ENCODE results near the gene BORCS5.
"Not testable (repeated sequence)": the region's sequence is repeated elsewhere in the genome, so short reads cannot be mapped to it uniquely, and the experiment has no call there.

BORCS5 gene

DNA sequence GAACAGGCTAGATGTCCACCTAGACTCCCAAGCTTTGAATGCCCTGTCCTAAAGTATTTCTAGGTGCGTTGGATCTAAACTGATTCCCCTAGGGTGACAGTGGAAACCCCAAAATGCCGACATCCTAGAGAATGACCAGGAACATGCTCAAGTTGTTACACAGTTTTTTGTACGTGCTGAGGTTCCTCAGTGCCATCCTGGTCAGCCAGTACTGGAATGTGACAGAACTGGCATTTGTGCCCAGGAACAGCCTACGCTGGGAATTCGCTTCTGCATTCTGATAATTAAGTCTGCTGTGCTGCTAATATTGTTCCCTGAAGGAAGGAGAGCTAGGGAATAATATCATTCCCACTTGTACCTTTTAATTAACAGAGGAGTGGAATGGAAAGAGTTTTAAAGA, 40.3 kb downstream of the BORCS5 start:
- no peak for DNase-seq

DNA sequence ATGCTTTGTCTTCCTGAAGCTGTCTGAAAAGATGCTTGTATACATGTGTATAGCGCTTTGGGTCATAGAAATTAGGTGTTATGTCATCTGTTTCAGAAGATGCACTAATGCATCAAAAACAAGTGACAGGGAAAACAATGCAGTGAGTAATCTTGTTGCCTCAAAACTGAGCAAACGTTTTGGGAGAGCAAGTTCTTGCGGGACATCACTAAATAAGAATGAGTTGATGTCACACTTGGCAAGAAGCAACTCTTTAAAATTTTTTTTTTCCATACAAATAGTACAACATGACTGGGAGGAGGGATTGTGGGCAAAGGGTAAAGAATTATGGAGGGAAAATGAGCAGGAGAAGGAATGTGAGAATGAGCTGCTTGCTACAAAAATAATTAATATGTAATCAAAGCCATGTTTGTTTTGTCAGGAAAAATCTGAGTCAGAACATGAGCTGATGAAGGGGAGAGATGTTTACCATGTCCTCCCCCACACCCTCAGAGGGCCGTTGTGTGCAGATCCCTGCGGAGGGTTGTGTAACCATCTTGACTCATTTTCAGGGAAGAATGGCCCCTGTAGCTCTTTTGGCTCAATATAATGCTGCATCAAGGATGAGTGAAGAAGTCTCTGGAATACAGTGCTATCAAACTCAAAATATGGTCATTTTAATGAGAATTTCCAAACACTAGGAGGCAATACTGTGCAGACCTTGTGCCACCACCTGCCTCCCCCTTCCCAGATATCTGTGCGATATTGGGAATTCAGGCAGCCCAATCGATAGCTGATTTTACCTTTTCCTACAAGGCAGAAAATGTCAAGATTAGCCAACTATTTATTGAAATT, 41.4 kb downstream of the BORCS5 start:
- DNase-seq = peak; percentile 41

DNA sequence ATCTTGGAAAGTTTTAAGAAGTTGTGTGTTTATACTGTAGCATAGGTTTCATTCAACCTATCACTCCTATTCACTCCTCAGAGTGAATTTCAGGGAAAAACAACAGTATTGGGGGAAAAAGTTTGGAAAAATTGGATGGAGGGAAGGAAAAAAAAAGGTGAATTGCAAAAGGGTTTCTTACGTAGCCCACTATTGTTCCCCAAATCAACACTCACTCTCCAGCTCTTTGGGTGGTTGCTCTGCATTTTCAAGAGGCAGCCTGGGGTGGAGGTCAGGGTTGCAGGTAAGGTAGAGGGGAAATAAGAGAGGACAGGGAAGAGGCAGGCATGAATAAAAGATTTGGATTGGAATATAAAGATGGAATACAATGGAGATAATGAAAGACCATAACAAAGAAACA, 42.3 kb downstream of the BORCS5 start:
- no peak for DNase-seq

DNA sequence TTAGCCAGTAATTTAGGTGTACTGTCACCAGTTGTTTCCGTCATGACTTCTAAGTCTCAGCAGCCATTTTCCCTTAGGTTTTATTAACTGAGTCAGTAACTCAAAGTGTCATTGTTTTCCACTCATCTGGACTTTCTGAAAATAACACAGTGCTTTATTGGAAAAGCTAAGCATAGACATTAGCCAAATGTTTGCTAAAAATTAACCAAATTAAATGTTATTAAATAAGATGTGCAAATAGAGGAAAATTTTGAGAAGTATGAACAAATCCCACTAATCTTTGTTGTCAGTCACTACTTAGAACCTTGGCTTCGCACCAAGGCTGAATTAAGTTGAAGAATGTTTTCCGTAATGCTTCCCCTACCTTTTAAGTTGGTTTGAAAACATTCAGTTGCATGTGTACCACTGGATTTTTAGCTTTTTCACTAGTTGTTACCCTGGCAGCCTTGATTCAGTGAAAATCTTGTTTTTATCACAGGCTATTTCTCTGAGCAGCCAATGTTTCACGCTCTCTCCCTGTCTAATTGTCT, 43.0 kb downstream of the BORCS5 start:
- no peak for DNase-seq

DNA sequence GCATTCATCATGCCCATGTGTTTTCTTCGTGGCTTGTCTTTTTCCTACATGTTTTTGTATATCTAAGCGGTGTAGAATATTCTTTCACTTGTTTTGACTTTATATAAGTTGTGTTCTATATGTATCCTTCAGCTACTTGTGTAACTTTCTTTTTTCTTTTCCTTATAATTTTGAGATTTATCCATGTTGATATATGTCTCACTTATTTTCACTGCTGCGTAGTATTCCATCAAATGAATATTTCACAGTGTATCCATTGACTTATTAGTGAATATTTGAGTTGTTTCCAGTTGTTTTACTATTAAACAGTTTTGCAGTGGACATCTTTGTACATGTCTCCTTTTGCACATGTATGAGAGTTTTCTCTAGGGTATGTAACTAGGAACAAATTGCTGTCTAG, 43.9 kb downstream of the BORCS5 start:
- DNase-seq = no peak

DNA sequence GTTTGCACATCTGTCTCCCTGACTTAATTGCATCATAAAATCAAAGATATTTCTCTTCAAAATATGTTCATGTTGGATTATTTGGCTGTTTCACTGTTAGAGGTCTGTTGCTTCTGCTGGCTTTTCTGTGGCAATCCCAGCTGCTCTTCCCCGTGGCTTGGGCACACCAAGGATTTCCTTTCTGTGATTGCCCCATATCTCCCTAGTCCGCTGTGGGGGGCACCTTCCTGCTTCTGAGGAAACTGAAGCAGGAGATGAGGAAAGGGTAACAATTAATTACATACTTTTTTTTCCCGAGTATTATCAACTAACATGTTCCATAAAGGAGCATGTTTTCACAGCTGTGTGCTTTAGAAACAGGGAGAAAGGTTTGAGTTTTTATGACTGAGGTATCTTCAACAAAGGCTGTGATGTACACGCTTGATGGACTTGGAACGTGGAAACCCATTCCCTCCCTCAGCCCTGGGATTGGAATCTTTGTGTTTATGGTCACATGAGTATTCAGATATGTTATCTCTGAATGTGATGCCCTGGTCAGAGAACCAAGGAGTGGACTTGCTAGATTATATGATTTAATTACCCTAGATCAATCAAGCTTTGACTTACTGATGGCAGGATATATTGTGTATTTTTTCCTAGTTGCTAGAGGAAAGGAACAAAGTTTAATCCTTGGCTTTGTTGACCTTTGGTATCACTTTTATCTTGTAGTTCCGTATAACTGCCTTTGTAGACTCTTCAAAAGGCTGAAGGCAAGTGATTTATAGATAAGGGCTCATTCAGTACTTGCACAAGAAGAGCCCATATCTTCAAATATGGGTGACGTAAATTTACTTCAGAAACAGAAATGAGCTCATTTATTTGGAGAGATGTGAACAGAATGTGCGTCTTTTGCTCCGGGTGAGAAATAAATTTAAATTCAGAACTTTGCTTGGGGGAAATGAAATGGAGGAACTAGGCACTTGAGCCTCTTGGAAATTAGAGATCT, 46.7 kb downstream of the BORCS5 start:
- no peak for DNase-seq

DNA sequence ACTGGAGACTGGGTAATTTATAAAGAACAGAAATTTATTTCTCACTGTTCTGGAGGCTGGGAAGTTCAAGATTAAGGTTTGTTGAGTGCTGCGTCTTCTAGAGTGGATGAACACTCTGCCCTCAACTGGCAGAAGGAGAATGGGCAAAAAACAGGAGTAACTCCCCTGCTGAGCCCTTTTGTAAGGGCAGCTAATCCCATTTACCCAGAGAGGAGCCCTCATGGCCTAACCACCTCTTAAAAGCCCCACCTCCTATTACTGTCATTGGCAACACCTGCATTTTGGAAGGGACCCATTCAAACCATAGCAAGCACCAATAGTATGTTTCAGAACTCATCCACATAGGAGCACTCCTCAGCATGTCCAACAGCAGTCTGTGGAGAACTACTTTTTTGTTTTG, 47.4 kb downstream of the BORCS5 start:
- no peak for DNase-seq

DNA sequence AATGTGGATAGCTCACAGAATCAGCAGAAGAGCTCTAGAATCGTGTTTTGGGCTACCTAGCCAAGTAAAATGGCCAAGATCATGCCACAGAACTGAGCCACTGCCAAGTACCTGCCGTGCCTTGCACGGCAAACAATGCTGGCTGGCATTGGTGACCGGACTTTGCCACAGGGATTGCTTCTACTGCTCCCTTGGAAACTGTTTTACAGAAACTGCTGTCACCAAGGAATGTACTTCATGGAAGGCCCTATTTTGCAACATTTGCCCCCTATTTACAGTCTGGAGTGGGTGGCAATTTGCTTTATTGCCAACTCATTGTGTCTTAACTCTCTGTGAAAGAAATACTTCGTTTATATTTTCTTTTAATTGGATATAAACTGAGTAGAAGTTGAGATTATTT, 49.0 kb downstream of the BORCS5 start:
- DNase-seq = no peak

DNA sequence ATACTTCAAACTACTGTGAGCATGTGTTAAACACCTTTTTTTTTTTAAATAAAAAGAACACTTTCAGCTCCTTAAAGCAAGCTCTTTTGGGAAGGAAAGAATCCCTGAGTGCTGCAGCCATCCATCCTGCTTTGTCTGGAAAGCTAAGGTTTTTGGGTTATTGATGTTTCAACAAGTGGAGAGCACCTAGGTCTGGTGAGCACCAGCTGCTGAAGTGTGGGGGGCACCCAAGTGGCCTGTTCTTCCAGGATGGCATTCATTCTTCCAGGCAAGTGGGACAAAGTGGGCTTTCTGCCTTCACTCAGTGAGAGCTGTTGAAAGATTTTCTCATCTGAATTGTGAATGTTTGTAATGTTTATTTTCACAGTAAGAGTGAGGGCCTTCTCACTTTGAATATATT, 49.9 kb downstream of the BORCS5 start:
- DNase-seq = no peak

DNA sequence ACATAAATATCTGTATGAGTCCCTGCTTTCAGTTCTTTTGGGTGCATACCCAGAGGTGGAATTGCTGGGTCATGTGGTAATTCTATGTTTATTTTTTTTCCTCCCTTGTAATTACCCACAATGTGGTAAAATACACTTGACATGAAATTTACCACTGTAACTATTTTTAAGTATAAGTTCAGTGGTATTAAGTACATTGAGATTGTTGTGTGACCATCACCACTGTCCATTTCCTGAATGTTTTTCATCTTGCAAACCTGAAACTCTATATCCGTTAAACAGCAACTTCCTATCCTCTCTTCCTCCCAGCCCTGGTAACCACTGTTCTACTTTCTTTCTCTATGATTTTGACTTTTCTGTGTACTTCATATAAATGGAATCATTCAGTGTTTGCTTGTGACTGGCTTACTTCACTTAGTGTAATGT, 51.4 kb downstream of the BORCS5 start:
- DNase-seq = no peak

DNA sequence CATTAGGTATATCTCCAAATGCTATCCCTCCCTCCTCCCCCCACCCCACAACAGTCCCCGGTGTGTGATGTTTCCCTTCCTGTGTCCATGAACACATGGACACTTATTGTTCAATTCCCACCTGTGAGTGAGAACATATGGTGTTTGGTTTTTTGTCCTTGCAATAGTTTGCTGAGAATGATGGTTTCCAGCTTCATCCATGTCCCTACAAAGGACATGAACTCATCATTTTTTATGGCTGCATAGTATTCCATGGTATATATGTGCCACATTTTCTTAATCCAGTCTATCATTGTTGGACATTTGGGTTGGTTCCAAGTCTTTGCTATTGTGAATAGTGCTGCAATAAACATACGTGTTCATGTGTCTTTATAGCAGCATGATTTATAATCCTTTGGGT, 52.5 kb downstream of the BORCS5 start:
- DNase-seq = not testable (repeated sequence)

DNA sequence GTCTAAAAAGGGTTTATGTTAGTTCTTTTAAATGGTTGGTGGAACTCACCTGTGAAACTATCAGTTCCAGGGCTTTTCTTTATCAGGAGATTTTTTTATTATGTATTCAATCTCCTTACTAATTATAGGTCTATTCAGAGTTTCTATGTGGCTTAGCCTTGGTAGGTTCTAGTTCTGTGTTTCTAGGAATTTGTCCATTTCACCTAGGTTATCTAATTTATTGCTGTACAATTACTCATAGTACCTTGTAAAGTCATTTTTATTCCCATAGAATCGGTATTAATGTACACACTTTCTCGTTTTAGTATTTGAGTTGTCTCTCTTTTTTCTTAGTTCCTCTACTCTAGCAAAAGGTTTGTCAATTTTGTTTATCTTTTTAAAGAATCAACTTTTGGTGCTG, 59.0 kb downstream of the BORCS5 start:
- DNase-seq = no peak

DNA sequence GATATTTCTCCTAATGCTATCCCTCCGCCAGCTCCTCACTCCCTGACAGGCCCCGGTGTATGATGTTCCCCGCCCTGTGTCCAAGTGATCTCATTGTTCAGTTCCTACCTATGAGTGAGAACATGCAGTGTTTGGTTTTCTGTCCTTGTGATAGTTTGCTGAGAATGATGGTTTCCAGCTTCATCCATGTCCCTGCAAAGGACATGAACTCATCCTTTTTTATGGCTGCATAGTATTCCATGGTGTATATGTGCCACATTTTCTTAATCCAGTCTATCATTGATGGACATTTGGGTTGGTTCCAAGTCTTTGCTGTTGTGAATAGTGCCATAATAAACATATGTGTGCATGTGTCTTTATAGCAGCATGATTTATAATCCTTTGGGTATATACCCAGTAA, 62.3 kb downstream of the BORCS5 start:
- DNase-seq = not testable (repeated sequence)

DNA sequence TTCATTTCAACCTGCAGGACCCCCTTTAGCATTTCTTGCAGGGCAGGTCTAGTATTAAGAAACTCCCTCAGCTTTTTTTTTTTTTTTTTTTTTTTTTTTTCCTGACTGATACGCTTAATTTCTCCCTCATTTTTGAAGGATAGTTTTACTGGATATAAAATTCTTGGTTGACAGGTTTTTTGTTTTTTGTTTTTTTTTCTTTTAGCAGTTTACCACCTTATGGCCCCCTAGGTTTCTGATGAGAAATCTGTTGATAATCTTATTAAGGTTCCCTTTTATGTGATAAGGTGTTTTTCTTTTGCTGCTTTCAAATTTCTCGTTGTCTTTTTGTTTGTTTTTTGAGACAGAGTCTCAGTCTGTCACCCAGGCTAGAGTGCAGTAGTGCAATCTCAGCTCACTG, 66.5 kb downstream of the BORCS5 start:
- DNase-seq = no peak

DNA sequence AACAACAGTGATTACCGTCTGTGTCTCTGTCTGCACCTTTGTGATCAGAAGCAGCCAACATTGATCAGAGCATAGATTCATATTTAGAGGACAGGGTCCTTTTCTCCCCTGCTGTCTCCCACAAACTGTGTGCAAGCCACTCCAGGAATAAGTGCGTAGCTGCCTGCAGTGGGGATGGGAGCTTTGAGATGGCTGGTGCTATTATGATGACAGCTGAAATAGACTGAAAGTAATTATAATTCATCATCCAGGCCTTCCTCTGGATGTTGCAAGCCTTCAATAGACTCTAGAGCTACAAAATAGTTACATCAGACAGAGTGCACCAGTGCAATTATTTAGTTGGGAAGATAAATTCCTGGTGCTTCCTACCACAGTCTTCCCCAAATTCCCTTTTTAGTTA, 68.1 kb downstream of the BORCS5 start:
- no peak for DNase-seq

DNA sequence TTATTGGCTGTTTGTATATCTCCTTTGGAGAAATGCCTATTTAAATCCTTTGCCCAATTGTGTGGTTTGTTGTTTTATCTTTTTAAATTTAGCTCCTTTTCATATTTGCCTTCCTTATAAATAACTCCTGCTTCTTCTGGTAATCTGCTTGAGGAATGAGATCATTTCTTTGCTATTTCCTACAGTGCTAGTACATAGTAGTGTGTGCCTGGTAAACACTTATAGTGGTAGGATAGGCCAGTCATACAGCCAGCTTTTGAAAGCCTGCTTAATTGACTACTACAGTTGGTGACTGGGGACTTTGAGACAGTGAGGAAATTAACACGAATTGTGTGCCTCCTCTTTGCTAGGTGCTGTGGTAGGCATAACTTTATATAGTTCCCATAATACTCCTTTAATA, 68.7 kb downstream of the BORCS5 start:
- no peak for DNase-seq

DNA sequence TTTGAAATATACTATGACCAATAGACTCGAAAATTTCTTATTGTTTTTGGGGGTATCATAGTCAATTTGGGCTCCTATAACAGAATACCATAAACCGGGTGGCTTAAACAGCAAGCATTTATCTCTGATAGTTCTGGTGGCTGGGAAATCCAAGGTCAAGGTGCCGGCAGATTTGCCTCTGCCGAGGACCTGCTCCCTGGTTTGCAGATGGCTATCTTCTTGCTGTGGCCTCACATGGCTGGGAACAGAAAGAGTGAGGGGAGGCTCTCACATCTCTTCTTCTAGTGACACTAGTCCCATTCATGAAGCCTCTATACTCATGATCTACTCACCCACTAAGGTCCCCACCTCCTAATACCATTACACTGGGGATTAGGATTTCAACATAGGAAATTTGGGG, 70.7 kb downstream of the BORCS5 start:
- DNase-seq = no peak

DNA sequence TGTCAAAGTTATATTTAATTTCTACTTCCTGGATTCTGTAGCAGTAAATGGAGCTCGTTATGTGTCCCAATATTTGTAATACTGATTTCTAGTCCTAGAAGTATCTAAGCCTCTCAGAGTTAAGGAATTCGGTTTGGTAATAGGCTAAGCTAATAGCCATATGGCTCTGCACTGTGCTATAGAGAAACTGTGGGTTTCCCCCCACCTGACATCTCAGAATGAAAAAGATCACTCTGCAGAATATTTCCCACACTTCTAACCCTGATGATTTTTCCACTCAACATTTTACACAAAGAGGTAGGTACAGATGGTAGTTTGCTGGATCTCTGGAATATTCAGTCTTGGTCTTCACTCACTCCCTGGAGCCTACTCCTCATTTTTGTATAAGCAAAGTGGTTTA, 71.2 kb downstream of the BORCS5 start:
- DNase-seq = no peak

DNA sequence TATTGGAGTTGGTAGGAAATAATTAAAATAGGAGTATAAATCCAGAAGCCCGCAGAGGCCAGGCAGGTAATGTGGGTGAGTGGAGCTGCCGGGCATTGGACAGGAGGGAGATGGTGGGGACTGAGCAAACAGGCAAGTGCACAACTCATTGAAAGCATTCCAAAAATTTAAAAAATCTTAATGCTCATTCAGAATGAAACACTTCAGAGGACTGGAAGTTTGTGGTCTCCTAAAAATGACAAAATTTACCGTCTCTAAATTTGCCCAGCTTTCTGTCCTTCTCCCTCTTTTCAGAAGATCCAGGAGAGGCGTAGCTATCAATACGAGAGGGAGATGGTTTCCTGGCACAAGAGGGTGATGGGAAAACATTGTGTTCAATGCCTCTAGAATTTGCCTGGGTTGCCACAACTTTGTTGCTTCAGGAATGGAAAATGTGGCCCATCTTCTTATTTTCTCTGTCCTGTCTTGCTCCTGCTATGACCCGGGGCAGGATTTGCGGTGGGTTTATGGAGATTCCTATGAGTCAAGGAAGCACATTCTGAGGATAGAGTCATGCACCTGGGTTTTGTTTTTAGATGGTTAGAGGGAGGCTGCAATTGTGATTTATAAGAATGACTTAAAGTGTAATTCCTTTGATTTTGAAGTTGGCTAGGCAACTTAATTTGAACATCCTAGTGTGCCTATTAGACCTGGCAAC, 72.2 kb downstream of the BORCS5 start:
- DNase-seq = no peak

DNA sequence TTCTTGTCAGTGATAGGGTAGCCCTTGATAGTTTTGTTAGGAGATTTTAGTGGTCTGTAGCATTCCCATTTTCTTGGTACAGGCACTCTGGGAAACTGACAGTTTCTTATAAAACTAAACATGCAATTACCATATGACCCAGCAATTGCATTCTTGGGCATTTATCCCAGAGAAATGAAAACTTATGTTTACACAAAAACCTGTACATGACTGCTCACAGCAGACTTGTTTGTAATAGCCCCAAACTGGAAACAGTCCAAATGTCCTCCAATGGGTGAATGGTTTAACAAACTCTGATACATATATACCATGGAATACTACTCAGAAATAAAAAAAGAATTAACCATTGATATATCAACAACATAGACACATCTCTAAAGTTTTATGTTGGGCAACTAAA, 75.5 kb downstream of the BORCS5 start:
- DNase-seq = no peak

DNA sequence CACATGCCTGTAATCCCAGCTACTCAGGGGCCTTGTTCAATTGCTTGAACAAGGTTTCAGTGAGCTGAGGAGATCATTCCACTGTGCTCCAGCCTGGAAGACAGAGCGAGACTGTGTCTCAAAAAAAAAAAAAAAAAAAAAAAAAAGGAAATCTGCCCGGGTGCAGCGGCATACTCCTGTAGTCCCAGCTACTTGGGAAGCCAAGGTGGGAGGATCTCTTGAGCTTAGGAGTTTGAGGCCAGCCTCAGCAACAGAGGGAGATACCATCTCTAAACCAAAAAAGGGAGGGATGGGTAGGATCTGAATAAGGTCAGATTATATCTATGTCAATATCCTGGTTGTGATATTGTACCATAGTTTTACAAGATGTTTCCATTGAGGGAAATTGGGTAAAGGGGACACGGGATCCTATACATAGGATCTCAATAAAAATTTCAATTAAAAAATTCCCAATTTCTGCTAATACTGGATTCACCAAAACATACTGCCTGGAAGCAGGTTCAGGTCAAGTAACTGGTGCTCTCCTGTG, 76.4 kb downstream of the BORCS5 start:
- no peak for DNase-seq

DNA sequence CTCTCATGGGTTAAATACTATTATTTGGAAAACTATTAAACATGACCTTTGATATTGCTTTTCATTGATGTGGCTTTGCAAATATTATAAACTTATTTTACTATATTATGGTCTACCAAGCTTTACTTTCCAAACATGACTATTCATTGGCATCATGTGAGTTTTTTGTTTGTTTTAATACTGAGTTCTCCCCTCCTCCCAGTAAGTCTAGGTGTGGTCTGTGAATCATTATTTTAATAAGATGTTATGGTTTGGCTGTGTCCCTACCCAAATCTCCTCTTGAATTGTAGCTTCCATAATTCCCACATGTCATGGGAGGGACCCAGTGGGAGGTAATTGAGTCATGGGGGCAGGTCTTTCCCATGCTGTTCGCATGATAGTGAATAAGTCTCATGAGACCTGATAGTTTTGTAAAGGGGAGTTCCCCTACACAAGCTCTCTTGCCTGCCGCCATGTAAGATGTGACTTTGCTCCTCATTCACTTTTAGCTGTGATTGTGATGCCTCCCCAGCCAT, 80.0 kb downstream of the BORCS5 start:
- no peak for DNase-seq

DNA sequence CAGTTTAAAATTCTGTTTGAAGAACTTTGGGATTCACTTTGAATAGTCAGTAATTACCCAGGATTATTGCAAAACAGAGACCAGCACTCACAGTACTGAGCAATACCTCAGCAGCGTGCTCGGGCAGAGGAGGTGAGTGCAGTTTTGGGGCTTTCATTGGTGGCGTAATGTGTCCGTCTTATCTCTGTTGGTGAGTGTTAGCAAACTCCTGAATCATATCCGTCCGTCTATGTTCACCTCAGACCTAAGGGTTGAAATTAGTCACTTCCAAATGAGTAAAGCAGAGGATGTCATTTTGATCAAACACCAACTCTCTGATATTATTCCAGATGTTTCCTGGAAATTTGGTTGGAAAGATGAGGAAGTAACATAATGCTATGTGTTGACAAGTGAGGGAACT, 82.8 kb downstream of the BORCS5 start:
- DNase-seq = no peak

Measured in NCI-H1417 treated with DMSO at 0.1 percent for 48 hours (cell line).